Osteocyte (in vitro differentiated cells): ENCODE measurements around the gene FAM186B. TPM values are rescaled to one million over a fixed set of nuclear protein-coding genes. Genes with fewer than 3 reads are reported as not detected.
A peak's percentile ranks its signal among the peaks of the same experiment; 100 is the strongest.

Experiments
- DNase-seq: peaks from one replicate; pipeline ENCODE4 v3.0.0; 2021; ENCODE audit warnings: mixed read lengths; ENCODE audit not compliant: unreplicated experiment; ENCODE audit errors: extremely low spot score
- H3K27ac Mint-ChIP-seq: one replicate; pipeline ENCODE4 v1.8.0; 2021; ENCODE audit warnings: mild to moderate bottlenecking, mixed read lengths; ENCODE audit not compliant: unreplicated experiment
- H3K27me3 Mint-ChIP-seq: one replicate; pipeline ENCODE4 v1.8.0; 2021; ENCODE audit warnings: mixed read lengths; ENCODE audit not compliant: unreplicated experiment
- H3K36me3 Mint-ChIP-seq: one replicate; pipeline ENCODE4 v1.8.0; 2021; ENCODE audit warnings: mixed read lengths; ENCODE audit not compliant: unreplicated experiment
- H3K4me1 Mint-ChIP-seq: one replicate; pipeline ENCODE4 v1.8.0; 2021; ENCODE audit warnings: mixed read lengths; ENCODE audit not compliant: unreplicated experiment
- H3K4me3 Mint-ChIP-seq: one replicate; pipeline ENCODE4 v1.8.0; 2021; ENCODE audit warnings: mild to moderate bottlenecking, moderate library complexity, mixed read lengths; ENCODE audit not compliant: unreplicated experiment
- H3K9me3 Mint-ChIP-seq: one replicate; pipeline ENCODE4 v1.8.0; 2021; ENCODE audit warnings: mixed read lengths; ENCODE audit not compliant: unreplicated experiment
- CTCF ChIP-seq: fragments of 200-600 bp; sonication (generic); IDR thresholded peaks from 2 replicates; pipeline ENCODE4 v1.5.0; 2021; ENCODE audit warnings: antibody characterized with exemption, mild to moderate bottlenecking, moderate library complexity
- total RNA-seq: library from RNA; stranded (reverse); gene quantifications from 2 replicates; pipeline ENCODE4 v1.2.1, GENCODE V29; 2021

The FAM186B gene
- total RNA-seq, 1 donor from 2014 or later: 0.30 TPM

- peak; percentile 16 for TF ChIP-seq CTCF
- Mint-ChIP-seq H3K9me3 (no peaks in the 10 kb centered on the region), H3K27ac (no peak overlapping the region), H3K36me3 (peaks cover 31% of the 10 kb centered on the region), H3K27me3 (no peaks in the 10 kb centered on the region), H3K4me3 (no peak overlapping the region), H3K4me1 (peaks cover 2% of the 10 kb centered on the region)
- no peak for DNase-seq
Measured at GRCh38 chr12:49557917-49558215, 47.6 kb downstream of the FAM186B start.

- no peak for DNase-seq
- H3K9me3 Mint-ChIP-seq: no peaks in the 10 kb centered on the region
- H3K4me3 Mint-ChIP-seq: no peak overlapping the region
Measured at GRCh38 chr12:49557187-49557916, 48.1 kb downstream of the FAM186B start.

GRCh38 chr12:49556391-49557186 is 48.9 kb downstream of the FAM186B start:
- H3K9me3 Mint-ChIP-seq: no peaks in the 10 kb centered on the region
- H3K4me3 Mint-ChIP-seq: no peak overlapping the region
- no peak for TF ChIP-seq CTCF
- peaks cover 22% of the 10 kb centered on the region for H3K36me3 Mint-ChIP-seq
- no peak overlapping the region for H3K27ac Mint-ChIP-seq
- peaks cover 2% of the 10 kb centered on the region for H3K4me1 Mint-ChIP-seq
- DNase-seq: no peak
- H3K27me3 Mint-ChIP-seq: peaks cover 5% of the 10 kb centered on the region

More at GRCh38 chr12:49557187-49557916, 48.1 kb downstream of the FAM186B start:
- no peak for TF ChIP-seq CTCF
- peaks cover 2% of the 10 kb centered on the region for H3K4me1 Mint-ChIP-seq
- peaks cover 28% of the 10 kb centered on the region for H3K36me3 Mint-ChIP-seq
- H3K27ac Mint-ChIP-seq: no peak overlapping the region
- peaks cover 4% of the 10 kb centered on the region for H3K27me3 Mint-ChIP-seq

- H3K27ac Mint-ChIP-seq: no peak overlapping the region
Measured at GRCh38 chr12:49555631-49556390, 49.6 kb downstream of the FAM186B start.

More at GRCh38 chr12:49555631-49556390, 49.6 kb downstream of the FAM186B start:
- Mint-ChIP-seq H3K9me3 (no peaks in the 10 kb centered on the region), H3K36me3 (peaks cover 19% of the 10 kb centered on the region), H3K4me3 (no peak overlapping the region), H3K4me1 (peaks cover 2% of the 10 kb centered on the region), H3K27me3 (peaks cover 5% of the 10 kb centered on the region)
- no peak for DNase-seq
- TF ChIP-seq CTCF: no peak
